Fibroblast of lung (primary cell): ENCODE data around the gene BCKDHB.
"Not testable (repeated sequence)": the region's sequence is repeated elsewhere in the genome, so short reads cannot be mapped to it uniquely, and the experiment has no call there.

ENCODE experiments used
- EZH2 ChIP-seq: IDR thresholded peaks from 2 replicates; pipeline ENCODE4 v1.5.1; 2012; ENCODE audit warnings: low read length, control low read depth, mild to moderate bottlenecking; ENCODE audit errors: missing control alignments
- TF ChIP-seq, protein P1 (sequence below), 2 donors: IDR thresholded peaks in 1 of 2; conservative IDR thresholded peaks in 1 of 2; 1 replicate in 1 of 2; 2 replicates in 1 of 2; pipeline ENCODE4 v1.5.1; 2011 to 2012; ENCODE audit warnings: low read length in 2 of 2, control low read depth in 1 of 2, inconsistent platforms in 1 of 2, low read depth in 1 of 2, mild to moderate bottlenecking in 1 of 2

DNA sequence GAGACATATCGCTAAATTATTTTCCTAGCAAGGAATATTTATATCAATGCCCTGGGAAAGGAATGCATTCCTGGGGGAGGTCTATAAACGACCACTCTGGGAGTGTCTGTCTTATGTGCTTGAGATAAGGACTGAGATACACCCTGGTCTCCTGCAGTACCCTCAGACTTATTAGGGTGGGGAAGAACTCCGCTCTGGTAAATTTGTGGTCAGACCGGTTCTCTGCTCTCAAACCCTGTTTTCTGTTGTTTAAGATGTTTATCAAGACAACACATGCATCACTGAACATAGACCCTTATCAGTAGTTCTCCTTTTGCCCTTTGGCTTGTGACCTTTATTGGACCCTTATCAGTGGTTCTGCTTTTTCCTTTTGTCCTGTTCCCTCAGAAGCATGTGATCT lies 188.1 kb downstream of the BCKDHB start:
- TF ChIP-seq EZH2: not testable (repeated sequence)
- TF ChIP-seq, protein P1, sequence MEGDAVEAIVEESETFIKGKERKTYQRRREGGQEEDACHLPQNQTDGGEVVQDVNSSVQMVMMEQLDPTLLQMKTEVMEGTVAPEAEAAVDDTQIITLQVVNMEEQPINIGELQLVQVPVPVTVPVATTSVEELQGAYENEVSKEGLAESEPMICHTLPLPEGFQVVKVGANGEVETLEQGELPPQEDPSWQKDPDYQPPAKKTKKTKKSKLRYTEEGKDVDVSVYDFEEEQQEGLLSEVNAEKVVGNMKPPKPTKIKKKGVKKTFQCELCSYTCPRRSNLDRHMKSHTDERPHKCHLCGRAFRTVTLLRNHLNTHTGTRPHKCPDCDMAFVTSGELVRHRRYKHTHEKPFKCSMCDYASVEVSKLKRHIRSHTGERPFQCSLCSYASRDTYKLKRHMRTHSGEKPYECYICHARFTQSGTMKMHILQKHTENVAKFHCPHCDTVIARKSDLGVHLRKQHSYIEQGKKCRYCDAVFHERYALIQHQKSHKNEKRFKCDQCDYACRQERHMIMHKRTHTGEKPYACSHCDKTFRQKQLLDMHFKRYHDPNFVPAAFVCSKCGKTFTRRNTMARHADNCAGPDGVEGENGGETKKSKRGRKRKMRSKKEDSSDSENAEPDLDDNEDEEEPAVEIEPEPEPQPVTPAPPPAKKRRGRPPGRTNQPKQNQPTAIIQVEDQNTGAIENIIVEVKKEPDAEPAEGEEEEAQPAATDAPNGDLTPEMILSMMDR (conservative IDR thresholded peaks at IDR 0.05 in 1 of 2, IDR thresholded peaks at IDR 0.05 in 1 of 2; ENCODE audit: low read depth in 1 of 2, low read length in 2 of 2): not testable (repeated sequence)
